Spleen (tissue), 11 donors: ENCODE results near the gene TMEM61. TPM values are rescaled to one million over a fixed set of nuclear protein-coding genes. Genes with fewer than 3 reads are reported as not detected.
A peak's percentile ranks its signal among the peaks of the same experiment; 100 is the strongest.

ENCODE experiments used
- DNase-seq: peaks from one replicate; pipeline ENCODE4 v3.0.0-alpha.2; 2020
- H3K27ac ChIP-seq, 8 donors: fragments of 200-600 bp; sonication (generic) in 7 of 8; 1 replicate in 4 of 8; 2 replicates in 4 of 8; pipeline versions ENCODE4 v1.5.0 to v1.8.0; 2016 to 2021; ENCODE audit warnings: inconsistent platforms in 4 of 8, mild to moderate bottlenecking in 4 of 8, moderate library complexity in 1 of 8
- H3K27me3 ChIP-seq, 7 donors: fragments of 200-600 bp; sonication (generic) in 6 of 7; replicated peaks in 1 of 7; 1 replicate in 4 of 7; 2 replicates in 3 of 7; pipeline versions ENCODE4 v1.5.0 to v1.8.0; 2016 to 2021; ENCODE audit warnings: inconsistent platforms in 3 of 7, mild to moderate bottlenecking in 1 of 7
- H3K36me3 ChIP-seq, 6 donors: fragments of 200-600 bp; sonication (generic) in 5 of 6; 1 replicate in 4 of 6; 2 replicates in 2 of 6; pipeline versions ENCODE4 v1.5.0 to v1.8.0; 2016 to 2021; ENCODE audit warnings: inconsistent platforms in 2 of 6
- H3K4me1 ChIP-seq, 6 donors: fragments of 200-600 bp; sonication (generic) in 5 of 6; 1 replicate in 3 of 6; 2 replicates in 3 of 6; pipeline versions ENCODE4 v1.5.0 to v1.8.0; 2016 to 2021; ENCODE audit warnings: inconsistent platforms in 3 of 6
- H3K4me3 ChIP-seq, 8 donors: fragments of 200-600 bp; sonication (generic) in 7 of 8; 1 replicate in 4 of 8; 2 replicates in 4 of 8; pipeline versions ENCODE4 v1.5.0 to v1.8.0; 2016 to 2021; ENCODE audit warnings: inconsistent platforms in 4 of 8, mild to moderate bottlenecking in 4 of 8, moderate library complexity in 2 of 8
- H3K9me3 ChIP-seq, 8 donors: fragments of 200-600 bp; sonication (generic) in 7 of 8; 1 replicate in 4 of 8; 2 replicates in 4 of 8; pipeline versions ENCODE4 v1.5.0 to v1.8.0; 2016 to 2021; ENCODE audit warnings: inconsistent platforms in 4 of 8
- POLR2A ChIP-seq, 3 donors: fragments of 450-650 bp; IDR thresholded peaks; one replicate each; pipeline ENCODE4 v1.5.1; 2017; ENCODE audit warnings: antibody characterized with exemption in 3 of 3, mild to moderate bottlenecking in 1 of 3
- POLR2AphosphoS5 ChIP-seq, 3 donors: sonication (generic); formaldehyde crosslinking; IDR thresholded peaks; one replicate each; pipeline ENCODE4 v1.5.1; 2017; ENCODE audit warnings: antibody characterized with exemption in 3 of 3
- WGBS, 5 donors: extraction: QIAGEN DNeasy Blood & Tissue Kit in 3 of 5; methylation state at CpG; one replicate each; pipeline versions ENCODE4 v1.1.5 to v1.1.7; 2013 to 2018; 5-methylcytosine and 5-hydroxymethylcytosine counted together
- intact Hi-C: fragments of 100-400 bp; cut with DNase I; formaldehyde crosslinking; loops from one replicate; pipeline ENCODE4 v1.15.0; 2023; ENCODE audit warnings: low total_unique reads
- polyA plus RNA-seq, 3 donors: library from polyadenylated mRNA; stranded (reverse); fragments of 200-250 nt; gene quantifications; one replicate each; pipeline ENCODE4 v1.2.1, GENCODE V29; 2013
- total RNA-seq, 7 donors: library from RNA; depleted of rRNA in 3 of 7; stranded (reverse); fragments of >200 nt in 3 of 7; fragmentation: NEBNext Ultra II Directional in 4 of 7; extraction: Animal tissue kit (Norgen Biotek cat#: 25700) in 4 of 7; gene quantifications; one replicate each; pipeline versions ENCODE4 v1.1.0 to v1.2.1, GENCODE V29; 2016 to 2021
- TF ChIP-seq, protein P1 (sequence below), 11 experiments: fragments of 200-600 bp in 7 of 11; fragments of 450-650 bp in 4 of 11; sonication (generic) in 4 of 11; IDR thresholded peaks in 8 of 11; conservative IDR thresholded peaks in 3 of 11; 1 replicate in 7 of 11; 2 replicates in 4 of 11; pipeline versions ENCODE4 v1.4.0 to v1.8.0; 2016 to 2021; ENCODE audit warnings: antibody characterized with exemption in 11 of 11, inconsistent platforms in 4 of 11, mild to moderate bottlenecking in 1 of 11
- donor health status: healthy with polysubstance abuse.
- donor health status: DM: no; HTN: no; CAD: no; lungs with moderate emphysema.
- donor health status: DM: no; HTN: no; CAD: no.
- donor health status: Bipolar disorder and iron deficiency.
- donor health status: healthy.
- donor health status: DM: no; HTN: no; CAD: no.
- donor health status: DM: yes; HTN: yes; CAD: no.

TMEM61 gene
- total and polyA plus RNA-seq, 10 donors, result 0.19 to 2.1 (median 0.76) TPM; not detected in 5

DNA sequence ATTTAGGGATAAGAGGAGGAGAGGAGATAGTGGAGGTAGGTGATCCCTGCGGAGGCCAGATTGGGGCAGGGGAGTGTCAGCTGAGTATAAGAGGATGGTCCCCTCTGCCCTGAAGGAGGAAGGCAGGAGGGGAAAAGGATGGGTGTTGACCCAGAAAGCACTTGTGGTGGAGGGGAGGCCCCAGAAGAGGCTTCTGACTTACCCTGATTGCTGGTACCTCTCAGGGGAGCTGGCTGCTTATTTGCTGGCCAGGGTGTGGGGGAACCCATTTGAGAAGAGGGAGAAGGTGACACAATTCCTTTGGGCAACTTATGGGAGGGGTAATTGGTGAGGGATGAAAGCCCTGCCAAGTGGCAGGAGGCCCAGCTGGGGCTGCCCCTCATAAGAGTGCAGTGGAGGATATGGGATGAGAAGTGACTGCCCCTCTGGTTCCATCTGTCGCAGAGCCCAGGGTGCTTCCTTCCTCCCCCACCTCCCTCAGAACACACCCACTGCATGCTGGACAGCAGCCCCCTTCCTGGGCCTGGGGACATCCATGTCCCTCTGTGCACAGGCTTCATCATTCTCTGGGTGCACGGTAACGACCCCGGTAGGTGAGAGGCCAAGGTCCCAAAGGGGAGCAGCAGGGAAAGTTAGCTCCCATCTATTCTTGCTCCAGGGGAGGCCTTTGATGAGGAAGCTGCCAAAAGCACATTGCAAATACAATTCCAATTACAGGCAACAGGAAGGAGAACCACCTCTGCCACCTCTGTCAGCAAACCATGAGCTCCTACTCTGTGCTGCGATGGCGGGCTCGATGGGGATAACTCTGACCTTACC is 57.5 kb downstream of the TMEM61 start:
- Histone ChIP-seq H3K36me3 (no peaks in the 10 kb centered on the region), H3K9me3 (no peaks in the 10 kb centered on the region), H3K4me1 (peaks cover 0 to 40% (median 13%) of the 10 kb centered on the region in 6 donors), H3K27ac (peak overlapping the region in 1 of 8 donors; percentile 62), H3K27me3 (peaks cover 0 to 92% (median 22%) of the 10 kb centered on the region in 7 donors), H3K4me3 (no peak overlapping the region)
- TF ChIP-seq, protein P1, sequence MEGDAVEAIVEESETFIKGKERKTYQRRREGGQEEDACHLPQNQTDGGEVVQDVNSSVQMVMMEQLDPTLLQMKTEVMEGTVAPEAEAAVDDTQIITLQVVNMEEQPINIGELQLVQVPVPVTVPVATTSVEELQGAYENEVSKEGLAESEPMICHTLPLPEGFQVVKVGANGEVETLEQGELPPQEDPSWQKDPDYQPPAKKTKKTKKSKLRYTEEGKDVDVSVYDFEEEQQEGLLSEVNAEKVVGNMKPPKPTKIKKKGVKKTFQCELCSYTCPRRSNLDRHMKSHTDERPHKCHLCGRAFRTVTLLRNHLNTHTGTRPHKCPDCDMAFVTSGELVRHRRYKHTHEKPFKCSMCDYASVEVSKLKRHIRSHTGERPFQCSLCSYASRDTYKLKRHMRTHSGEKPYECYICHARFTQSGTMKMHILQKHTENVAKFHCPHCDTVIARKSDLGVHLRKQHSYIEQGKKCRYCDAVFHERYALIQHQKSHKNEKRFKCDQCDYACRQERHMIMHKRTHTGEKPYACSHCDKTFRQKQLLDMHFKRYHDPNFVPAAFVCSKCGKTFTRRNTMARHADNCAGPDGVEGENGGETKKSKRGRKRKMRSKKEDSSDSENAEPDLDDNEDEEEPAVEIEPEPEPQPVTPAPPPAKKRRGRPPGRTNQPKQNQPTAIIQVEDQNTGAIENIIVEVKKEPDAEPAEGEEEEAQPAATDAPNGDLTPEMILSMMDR (IDR thresholded peaks at IDR 0.05 in 8 of 11, conservative IDR thresholded peaks at IDR 0.05 in 3 of 11), result no peak
- TF ChIP-seq POLR2A (IDR thresholded peaks at IDR 0.05) (no peak), POLR2AphosphoS5 (IDR thresholded peaks at IDR 0.05) (no peak)
- no peak for DNase-seq
- intact Hi-C loops, result no loop called here
- WGBS, 5 donors, result 73 to 87% (median 76%) methylated on average over 4 to 8 of the region's 8 CpGs

DNA sequence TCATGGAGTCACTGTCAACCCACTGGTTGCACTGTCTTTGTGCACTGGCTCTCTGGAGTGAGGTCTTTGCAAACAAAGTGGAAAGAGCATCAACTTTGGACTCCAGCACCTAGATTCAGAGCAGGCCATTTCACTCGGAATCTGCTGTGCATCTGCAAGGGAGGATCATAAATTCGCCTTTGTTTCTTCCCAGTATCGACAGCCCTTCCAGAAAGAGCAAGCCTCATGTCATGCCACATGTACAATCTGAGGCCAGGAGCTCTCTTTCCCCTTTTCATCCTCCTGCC is 58.1 kb downstream of the TMEM61 start:
- H3K27me3 ChIP-seq, result peaks cover 0 to 87% (median 22%) of the 10 kb centered on the region in 7 donors
- intact Hi-C loops, result no loop called here
- DNase-seq, result no peak
- H3K4me1 ChIP-seq, result peaks cover 0 to 40% (median 13%) of the 10 kb centered on the region in 6 donors
- 82 to 91% (median 87%) methylated on average over 3 of the region's 3 CpGs for WGBS, 5 donors
- TF ChIP-seq POLR2AphosphoS5 (IDR thresholded peaks at IDR 0.05), result no peak
- TF ChIP-seq, protein P1 (IDR thresholded peaks at IDR 0.05 in 8 of 11, conservative IDR thresholded peaks at IDR 0.05 in 3 of 11), result no peak
- TF ChIP-seq POLR2A (IDR thresholded peaks at IDR 0.05), result no peak
- H3K27ac ChIP-seq, result peak overlapping the region in 1 of 8 donors; percentile 62
- H3K36me3 ChIP-seq, result no peaks in the 10 kb centered on the region
- H3K4me3 ChIP-seq, result no peak overlapping the region
- H3K9me3 ChIP-seq, result no peaks in the 10 kb centered on the region

DNA sequence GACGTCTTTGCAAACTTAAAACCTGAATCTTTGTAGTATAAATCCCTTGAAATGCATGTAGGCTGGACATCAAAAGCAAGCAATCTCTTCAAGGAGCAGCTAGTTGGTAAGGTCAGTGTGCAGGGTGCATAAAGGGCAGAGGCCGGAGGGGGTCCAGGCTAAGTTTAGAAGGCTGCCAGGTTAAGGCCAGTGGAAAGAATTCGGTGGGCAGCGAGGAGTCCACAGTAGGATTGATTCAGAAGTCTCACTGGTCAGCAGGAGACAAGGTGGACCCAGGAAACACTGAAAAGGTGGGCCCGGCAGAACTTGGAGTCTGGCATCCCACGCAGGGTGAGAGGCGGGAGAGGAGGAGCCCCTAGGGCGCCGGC is 58.5 kb downstream of the TMEM61 start:
- no peak for DNase-seq
- Histone ChIP-seq H3K9me3 (no peaks in the 10 kb centered on the region), H3K27ac (peak overlapping the region in 1 of 8 donors; percentile 72), H3K27me3 (peaks cover 0 to 82% (median 22%) of the 10 kb centered on the region in 7 donors), H3K4me3 (peak overlapping the region in 2 of 8 donors; percentile 36 to 38), H3K4me1 (peaks cover 0 to 40% (median 13%) of the 10 kb centered on the region in 6 donors), H3K36me3 (no peaks in the 10 kb centered on the region)
- intact Hi-C loops, result no loop called here
- WGBS, 5 donors, result 36 to 49% (median 42%) methylated on average over 9 of the region's 9 CpGs
- TF ChIP-seq, protein P1 (IDR thresholded peaks at IDR 0.05 in 8 of 11, conservative IDR thresholded peaks at IDR 0.05 in 3 of 11), result no peak
- TF ChIP-seq POLR2A (IDR thresholded peaks at IDR 0.05) (no peak), POLR2AphosphoS5 (IDR thresholded peaks at IDR 0.05) (no peak)

DNA sequence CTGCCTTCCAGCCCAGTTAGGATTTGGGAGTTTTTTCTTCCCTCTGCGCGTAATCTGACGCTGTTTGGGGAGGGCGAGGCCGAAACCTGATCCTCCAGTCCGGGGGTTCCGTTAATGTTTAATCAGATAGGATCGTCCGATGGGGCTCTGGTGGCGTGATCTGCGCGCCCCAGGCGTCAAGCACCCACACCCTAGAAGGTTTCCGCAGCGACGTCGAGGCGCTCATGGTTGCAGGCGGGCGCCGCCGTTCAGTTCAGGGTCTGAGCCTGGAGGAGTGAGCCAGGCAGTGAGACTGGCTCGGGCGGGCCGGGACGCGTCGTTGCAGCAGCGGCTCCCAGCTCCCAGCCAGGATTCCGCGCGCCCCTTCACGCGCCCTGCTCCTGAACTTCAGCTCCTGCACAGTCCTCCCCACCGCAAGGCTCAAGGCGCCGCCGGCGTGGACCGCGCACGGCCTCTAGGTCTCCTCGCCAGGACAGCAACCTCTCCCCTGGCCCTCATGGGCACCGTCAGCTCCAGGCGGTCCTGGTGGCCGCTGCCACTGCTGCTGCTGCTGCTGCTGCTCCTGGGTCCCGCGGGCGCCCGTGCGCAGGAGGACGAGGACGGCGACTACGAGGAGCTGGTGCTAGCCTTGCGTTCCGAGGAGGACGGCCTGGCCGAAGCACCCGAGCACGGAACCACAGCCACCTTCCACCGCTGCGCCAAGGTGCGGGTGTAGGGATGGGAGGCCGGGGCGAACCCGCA is 59.1 kb downstream of the TMEM61 start, which contains the start of gene PCSK9:
Gene PCSK9, plus strand, starts transcription at position 207 of the 741 bp plus-strand sequence. Its CDS starts 290 bp downstream, at position 497.
- Histone ChIP-seq H3K27me3 (peaks cover 0 to 78% (median 22%) of the 10 kb centered on the region in 7 donors), H3K4me3 (peak within 1 kb of the TSS in 4 of 8 donors; percentile 19 to 38 (median 33))

More for the DNA sequence above, 59.1 kb downstream of the TMEM61 start, which contains the start of gene PCSK9:
- H3K4me1 ChIP-seq, result peaks cover 0 to 40% (median 13%) of the 10 kb centered on the region in 6 donors
- TF ChIP-seq POLR2A (IDR thresholded peaks at IDR 0.05), result no peak
- TF ChIP-seq, protein P1 (IDR thresholded peaks at IDR 0.05 in 8 of 11, conservative IDR thresholded peaks at IDR 0.05 in 3 of 11), result no peak
- TF ChIP-seq POLR2AphosphoS5 (IDR thresholded peaks at IDR 0.05), result no peak
- WGBS, 5 donors, result 2 to 6% (median 4%) methylated on average over 16 to 67 of the region's 67 CpGs
- H3K36me3 ChIP-seq, result peaks cover 0 to 5% (median 0%) of the 10 kb centered on the region in 6 donors
- H3K27ac ChIP-seq, result peak within 1 kb of the TSS in 1 of 8 donors; percentile 72
- DNase-seq, result no peak
- H3K9me3 ChIP-seq, result no peaks in the 10 kb centered on the region
- intact Hi-C loops, result no loop called here
